KMS-11 (cell line): ENCODE results near the gene ASAH2.

Source experiments
- H2AFZ ChIP-seq: fragments of 200-600 bp; sonication (generic); 2 replicates; pipeline ENCODE4 v1.6.1; 2016; ENCODE audit warnings: antibody characterized with exemption, mixed run types, low read depth
- H3K27ac ChIP-seq: fragments of 200-600 bp; sonication (generic); 2 replicates; pipeline ENCODE4 v1.6.1; 2016; ENCODE audit warnings: mild to moderate bottlenecking, mixed run types
- H3K27me3 ChIP-seq: fragments of 200-600 bp; sonication (generic); 2 replicates; pipeline ENCODE4 v1.6.1; 2017; ENCODE audit warnings: mild to moderate bottlenecking, low read depth, mixed run types, moderate library complexity; ENCODE audit not compliant: insufficient read depth
- H3K36me3 ChIP-seq: fragments of 200-600 bp; sonication (generic); 2 replicates; pipeline ENCODE4 v1.6.1; 2017; ENCODE audit warnings: mild to moderate bottlenecking, mixed run types; ENCODE audit not compliant: insufficient read depth
- H3K4me1 ChIP-seq: fragments of 200-600 bp; sonication (generic); 2 replicates; pipeline ENCODE4 v1.6.1; 2016; ENCODE audit warnings: mild to moderate bottlenecking, low read depth, mixed run types; ENCODE audit not compliant: poor library complexity, severe bottlenecking
- H3K4me2 ChIP-seq: fragments of 200-600 bp; sonication (generic); 2 replicates; pipeline ENCODE4 v1.7.0; 2016; ENCODE audit warnings: mild to moderate bottlenecking, mixed run types
- H3K4me3 ChIP-seq: fragments of 200-600 bp; sonication (generic); IDR thresholded peaks from 2 replicates; pipeline ENCODE4 v1.6.1; 2017; ENCODE audit warnings: low read depth, low read length, mixed read lengths; ENCODE audit not compliant: insufficient read depth
- H3K79me2 ChIP-seq: fragments of 200-600 bp; sonication (generic); 2 replicates; pipeline ENCODE4 v1.6.1; 2016; ENCODE audit warnings: low read depth, mixed run types; ENCODE audit not compliant: insufficient read depth
- H3K9ac ChIP-seq: fragments of 200-600 bp; sonication (generic); 2 replicates; pipeline ENCODE4 v1.6.1; 2016; ENCODE audit warnings: mild to moderate bottlenecking, mixed run types
- H4K20me1 ChIP-seq: fragments of 200-600 bp; sonication (generic); 2 replicates; pipeline ENCODE4 v1.6.1; 2016; ENCODE audit warnings: mild to moderate bottlenecking, mixed run types; ENCODE audit not compliant: insufficient read depth
- CTCF ChIP-seq: fragments of 200-600 bp; sonication (generic); conservative IDR thresholded peaks from 2 replicates; pipeline ENCODE4 v1.6.1; 2017; ENCODE audit warnings: low read depth, mild to moderate bottlenecking, antibody characterized with exemption, low read length, moderate library complexity, mixed read lengths

ASAH2 gene

GRCh38 chr10:50286517-50286916 lies 35.2 kb upstream of the ASAH2 start:
- no peaks in the 10 kb centered on the region for H3K27me3 ChIP-seq
- no peaks in the 10 kb centered on the region for H3K36me3 ChIP-seq
- TF ChIP-seq CTCF: no peak
- no peak overlapping the region for H3K4me3 ChIP-seq
- no peaks in the 10 kb centered on the region for H3K79me2 ChIP-seq
- H3K4me1 ChIP-seq: no peaks in the 10 kb centered on the region
- H4K20me1 ChIP-seq: no peaks in the 10 kb centered on the region
- H3K4me2 ChIP-seq: no peak overlapping the region
- H2AFZ ChIP-seq: no peak overlapping the region
- no peak overlapping the region for H3K27ac ChIP-seq
- no peak overlapping the region for H3K9ac ChIP-seq

- no peak overlapping the region for H3K4me3 ChIP-seq
- no peaks in the 10 kb centered on the region for H3K79me2 ChIP-seq
- no peaks in the 10 kb centered on the region for H4K20me1 ChIP-seq
- H2AFZ ChIP-seq: no peak overlapping the region
- TF ChIP-seq CTCF: no peak
- no peaks in the 10 kb centered on the region for H3K36me3 ChIP-seq
- no peaks in the 10 kb centered on the region for H3K4me1 ChIP-seq
- no peak overlapping the region for H3K9ac ChIP-seq
- H3K27ac ChIP-seq: no peak overlapping the region
- no peaks in the 10 kb centered on the region for H3K27me3 ChIP-seq
- H3K4me2 ChIP-seq: no peak overlapping the region
Observed at GRCh38 chr10:50281967-50282522, 30.7 kb upstream of the ASAH2 start.

GRCh38 chr10:50281210-50281966 lies 30.1 kb upstream of the ASAH2 start:
- no peak for TF ChIP-seq CTCF
- Histone ChIP-seq H3K9ac (no peak overlapping the region), H3K36me3 (no peaks in the 10 kb centered on the region), H2AFZ (no peak overlapping the region), H3K4me2 (no peak overlapping the region), H4K20me1 (no peaks in the 10 kb centered on the region), H3K27ac (no peak overlapping the region), H3K79me2 (no peaks in the 10 kb centered on the region), H3K27me3 (no peaks in the 10 kb centered on the region), H3K4me3 (no peak overlapping the region), H3K4me1 (no peaks in the 10 kb centered on the region)

- no peak for TF ChIP-seq CTCF
- Histone ChIP-seq H3K27me3 (no peaks in the 10 kb centered on the region), H3K79me2 (no peaks in the 10 kb centered on the region), H3K9ac (no peak overlapping the region), H2AFZ (no peak overlapping the region), H3K4me1 (no peaks in the 10 kb centered on the region), H3K27ac (no peak overlapping the region), H3K36me3 (no peaks in the 10 kb centered on the region), H4K20me1 (no peaks in the 10 kb centered on the region), H3K4me2 (no peak overlapping the region), H3K4me3 (no peak overlapping the region)
Observed at GRCh38 chr10:50280049-50280841, 28.9 kb upstream of the ASAH2 start.
